GM12892 (cell line): Measurements from ENCODE around the gene LRRC46.

Experiments used
- POLR2A ChIP-seq: IDR thresholded peaks from 2 replicates; pipeline ENCODE4 v1.6.1; 2011; ENCODE audit warnings: low read depth, low read length, control low read depth
- TAF1 ChIP-seq: IDR thresholded peaks from 2 replicates; pipeline ENCODE4 v1.6.1; 2011; ENCODE audit warnings: low read depth, mild to moderate bottlenecking, control low read depth, low read length, borderline replicate concordance

- TF ChIP-seq POLR2A (no peak), TAF1 (no peak)
These were observed 28.9 kb downstream of the LRRC46 start for GRCh38 chr17:47860386-47860785.
